ENCODE results near the gene FAM193A.
"Not testable (repeated sequence)": the region's sequence is repeated elsewhere in the genome, so short reads cannot be mapped to it uniquely, and the experiment has no call there.

Gene FAM193A

GRCh38 chr4:2574009-2574408 is 37.6 kb downstream of the FAM193A start:
- DNase-seq (ENCODE audit: low spot score), result no peak

GRCh38 chr4:2574863-2575262 is 38.4 kb downstream of the FAM193A start:
- no peak for DNase-seq (ENCODE audit: low spot score)

- DNase-seq (ENCODE audit: low spot score), result no peak
Observed at GRCh38 chr4:2576290-2576689, 39.8 kb downstream of the FAM193A start.

GRCh38 chr4:2578106-2578505 is 41.7 kb downstream of the FAM193A start:
- DNase-seq (ENCODE audit: low spot score), result no peak

DNA sequence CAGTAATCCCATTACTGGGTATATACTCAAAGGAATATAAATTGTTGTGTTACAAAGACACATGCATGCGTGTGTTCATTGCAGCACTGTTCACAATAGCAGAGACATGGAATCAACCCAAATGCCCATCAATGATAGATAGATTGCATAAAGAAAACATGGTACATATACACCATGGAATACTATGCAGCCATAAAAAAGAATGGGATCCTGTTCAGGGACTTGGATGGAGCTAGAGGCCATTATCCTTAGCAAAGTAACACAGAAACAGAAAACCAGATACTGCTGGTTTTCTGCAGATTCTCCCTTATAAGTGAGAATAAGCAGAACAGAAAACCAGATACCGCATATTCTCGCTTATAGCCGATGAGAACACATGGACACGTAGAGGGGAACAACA is 43.5 kb downstream of the FAM193A start:
- no peak for DNase-seq (ENCODE audit: low spot score)

- DNase-seq (ENCODE audit: low spot score), result no peak
Observed at GRCh38 chr4:2583092-2583491, 46.6 kb downstream of the FAM193A start.

- no peak for DNase-seq (ENCODE audit: low spot score)
Observed at GRCh38 chr4:2583517-2583916, 47.1 kb downstream of the FAM193A start.

DNA sequence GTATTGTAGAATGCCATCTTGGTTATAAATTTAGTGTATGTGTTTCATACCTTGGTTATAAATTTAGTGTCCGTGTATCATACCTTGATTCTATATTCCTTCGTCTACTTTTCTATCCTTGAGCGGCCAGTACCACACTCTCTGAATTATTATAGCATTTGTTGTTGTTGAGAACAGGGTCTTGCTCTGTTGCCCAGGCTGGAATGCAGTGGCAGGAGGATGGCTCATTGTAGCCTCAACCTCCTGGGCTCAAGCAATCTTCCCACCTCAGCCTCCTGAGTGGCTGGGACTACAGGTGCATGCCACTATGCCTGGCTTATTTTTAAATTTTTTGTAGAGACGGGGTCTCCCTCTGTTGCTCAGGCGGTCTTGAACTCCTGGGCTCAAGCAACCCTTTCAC is 50.1 kb downstream of the FAM193A start:
- no peak for DNase-seq (ENCODE audit: low spot score)

GRCh38 chr4:2587213-2587823 is 50.9 kb downstream of the FAM193A start:
- DNase-seq (ENCODE audit: low spot score), result no peak

DNA sequence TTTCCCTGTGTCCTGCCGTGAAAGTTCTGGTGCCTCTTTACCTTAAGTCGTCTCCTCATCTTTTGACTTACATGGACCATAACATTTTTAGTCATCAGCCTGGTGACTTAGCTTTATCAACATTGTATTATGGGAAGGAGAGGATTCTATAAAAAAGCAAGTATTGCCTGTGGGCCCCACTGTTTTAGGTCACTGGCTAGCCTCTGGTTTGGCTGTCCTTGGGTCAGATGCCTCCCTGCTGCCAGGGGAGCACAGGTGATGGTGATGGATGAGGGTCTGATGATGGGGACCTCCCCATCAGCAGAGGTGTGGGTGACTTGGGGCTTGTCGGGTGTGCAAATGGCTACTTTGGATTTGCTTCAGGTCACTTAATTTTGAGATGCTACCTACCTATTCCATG is 51.8 kb downstream of the FAM193A start:
- DNase-seq (ENCODE audit: low spot score), result no peak

- no peak for DNase-seq (ENCODE audit: low spot score)
Observed at GRCh38 chr4:2591189-2591588, 54.7 kb downstream of the FAM193A start.

DNA sequence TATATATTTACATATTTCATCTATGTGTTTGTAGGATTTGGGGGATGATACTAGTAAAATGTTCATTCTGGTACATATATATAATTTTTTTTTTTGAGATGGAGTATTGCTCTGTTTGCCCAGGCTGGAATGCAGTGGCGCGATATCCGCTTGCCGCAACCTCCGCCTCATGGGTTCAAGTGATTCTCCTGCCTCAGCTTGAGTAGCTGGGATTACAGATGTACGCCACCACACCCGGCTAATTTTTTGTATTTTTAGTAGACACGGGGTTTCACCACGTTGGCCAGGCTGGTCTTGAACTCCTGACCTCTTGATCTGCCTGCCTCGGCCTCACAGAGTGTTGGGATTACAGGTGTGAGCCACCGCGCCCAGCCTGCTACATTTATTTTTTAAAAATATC is 55.6 kb downstream of the FAM193A start:
- DNase-seq (ENCODE audit: low spot score), result not testable (repeated sequence)

DNA sequence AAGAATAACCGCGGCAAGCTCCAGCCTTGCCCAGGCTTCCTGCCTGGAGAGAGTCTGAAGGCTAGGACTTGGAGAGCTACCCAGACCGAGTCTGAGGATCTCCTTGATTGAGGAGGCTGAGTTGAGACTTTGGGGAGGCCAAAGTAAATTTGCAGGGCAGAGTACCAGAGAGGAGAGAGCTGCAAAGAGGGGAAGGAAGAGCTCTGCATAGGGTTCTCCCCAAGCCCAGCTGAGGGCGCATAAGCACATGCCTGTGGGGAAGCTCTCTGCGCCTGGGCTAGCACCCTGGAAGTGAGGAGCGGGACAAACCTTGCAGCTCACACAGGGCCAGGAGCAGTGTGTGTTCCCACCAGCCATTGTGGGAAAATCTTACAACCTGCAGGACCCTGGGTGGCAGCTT is 56.1 kb downstream of the FAM193A start:
- DNase-seq (ENCODE audit: low spot score), result no peak

- DNase-seq (ENCODE audit: low spot score), result no peak
Observed at GRCh38 chr4:2593003-2593402, 56.6 kb downstream of the FAM193A start.

DNA sequence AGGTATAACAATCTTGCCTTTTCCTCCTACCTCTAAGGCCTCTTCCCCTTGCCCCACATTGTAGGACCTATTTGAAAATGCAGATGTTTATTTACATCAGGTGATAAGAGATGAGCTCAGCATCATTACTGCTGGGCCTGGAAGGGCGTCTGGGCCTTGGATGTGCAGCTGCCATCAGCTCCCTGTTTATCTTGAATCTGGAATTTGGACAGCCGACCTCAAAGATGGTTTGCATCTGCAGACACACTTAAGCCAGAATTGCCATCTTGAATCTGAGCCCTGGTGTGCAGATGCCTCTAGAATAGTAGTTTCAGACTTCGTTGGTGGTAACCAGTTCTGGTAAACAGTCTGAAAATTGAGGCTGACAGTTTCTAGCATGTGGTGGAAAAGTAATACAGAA is 59.0 kb downstream of the FAM193A start:
- DNase-seq (ENCODE audit: low spot score), result no peak

DNA sequence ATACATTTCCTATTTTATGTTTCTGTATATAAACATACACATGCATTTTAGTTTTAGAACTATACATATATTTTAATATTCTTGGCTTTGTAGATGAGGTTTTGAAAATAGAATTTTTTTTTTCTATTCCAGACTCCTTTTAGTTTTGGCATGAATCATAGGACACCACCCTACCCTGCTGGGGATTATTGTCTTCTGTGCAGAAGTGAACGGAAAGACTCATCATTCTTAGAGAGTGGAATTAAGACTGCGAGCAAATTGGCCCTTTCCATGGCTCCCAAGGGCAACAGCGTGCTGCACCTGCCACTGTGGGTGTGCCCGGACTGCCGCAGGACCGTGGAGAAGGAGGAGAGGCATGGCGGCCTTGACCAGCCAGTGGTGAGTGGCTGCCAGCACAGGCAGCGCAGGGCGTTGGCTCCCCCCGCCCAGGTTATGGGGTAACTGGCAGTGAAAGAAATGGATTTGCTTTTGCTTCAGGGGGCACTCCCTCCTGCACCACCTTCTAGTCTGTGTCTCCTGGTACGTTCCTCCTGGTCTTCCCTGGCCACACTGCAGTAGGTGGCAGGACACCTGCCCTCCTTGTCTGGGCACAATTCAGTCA is 59.6 kb downstream of the FAM193A start:
- DNase-seq (ENCODE audit: low spot score), result no peak

DNA sequence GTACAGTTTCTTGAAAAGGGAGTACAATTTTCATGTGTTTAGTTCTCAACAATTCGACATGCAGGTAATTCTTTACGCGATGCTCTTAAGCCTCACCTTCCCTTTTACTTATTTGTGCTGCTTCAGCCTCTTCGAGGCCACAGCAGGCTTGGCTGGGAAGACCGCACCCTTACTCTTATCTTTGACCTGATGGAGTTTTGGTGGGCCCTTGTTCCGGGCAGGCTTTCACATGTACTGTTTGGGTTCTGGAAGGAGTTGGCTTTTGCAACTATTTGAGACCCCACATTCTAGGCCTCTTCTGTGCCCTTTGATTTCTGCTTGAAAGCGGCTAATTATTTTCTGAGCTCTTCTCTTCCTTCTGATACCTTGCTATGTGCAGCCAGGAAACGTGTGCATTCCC is 60.2 kb downstream of the FAM193A start:
- no peak for DNase-seq (ENCODE audit: low spot score)

DNA sequence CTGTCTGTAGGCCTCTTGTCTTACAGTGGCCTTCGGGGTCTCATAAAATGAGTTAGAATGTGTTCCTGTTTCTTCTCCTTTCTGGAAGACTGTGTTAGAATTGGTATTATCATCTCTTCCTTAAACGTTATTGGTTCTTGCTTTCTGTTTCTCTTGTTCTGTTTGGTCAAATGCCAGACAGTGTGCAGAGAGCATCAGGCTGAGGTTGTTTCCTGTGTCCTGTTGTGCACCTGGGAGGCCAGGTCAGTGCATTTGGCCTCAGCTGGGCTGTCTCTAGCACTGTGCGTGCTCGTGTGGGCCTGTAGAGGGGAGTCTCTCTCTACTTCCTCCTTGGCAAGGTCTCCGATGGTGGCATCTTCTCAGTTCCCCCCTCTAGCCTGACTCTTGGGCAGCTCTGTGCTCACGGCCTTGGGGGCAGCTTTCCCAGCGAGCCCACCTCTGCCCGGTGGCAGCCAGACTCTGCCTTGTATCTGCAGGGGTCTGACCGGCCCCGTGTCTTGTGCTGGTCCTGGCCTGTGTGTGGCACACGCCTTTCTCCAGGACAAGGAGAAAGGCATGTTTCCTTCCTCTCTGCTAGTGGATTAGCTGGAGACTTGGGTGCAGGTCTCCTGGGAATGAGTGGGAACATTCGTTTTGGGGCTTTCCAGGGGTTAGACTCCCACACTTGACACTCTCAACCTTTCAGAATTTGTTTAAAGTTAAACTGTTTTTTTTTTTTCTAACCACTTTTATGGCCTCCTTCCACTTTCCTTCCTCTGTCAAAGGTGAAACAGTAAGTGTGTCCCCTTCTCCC is 62.3 kb downstream of the FAM193A start:
- no peak for DNase-seq (ENCODE audit: low spot score)

- DNase-seq (ENCODE audit: low spot score), result no peak
Observed at GRCh38 chr4:2599304-2599654, 62.8 kb downstream of the FAM193A start.

DNA sequence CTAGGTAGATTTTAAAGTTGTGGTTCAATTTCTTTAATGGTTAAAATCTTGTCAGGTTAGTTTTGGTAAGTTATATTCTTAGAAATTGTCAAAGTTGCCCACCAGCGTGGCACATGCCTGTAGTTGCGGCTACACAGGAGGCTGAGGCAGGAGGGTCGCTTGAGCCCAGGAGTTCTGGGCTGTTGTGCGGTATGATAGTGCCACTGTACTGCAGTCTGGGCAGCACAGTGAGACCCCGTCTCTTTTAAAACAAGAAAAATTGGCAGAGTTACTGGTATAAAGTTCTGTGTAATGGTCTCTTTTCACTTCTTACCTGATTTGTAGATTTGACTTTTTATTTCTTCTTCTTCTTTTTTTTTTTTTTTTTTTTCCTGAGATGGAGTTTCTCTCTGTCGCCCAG is 64.4 kb downstream of the FAM193A start:
- DNase-seq (ENCODE audit: low spot score), result no peak

DNA sequence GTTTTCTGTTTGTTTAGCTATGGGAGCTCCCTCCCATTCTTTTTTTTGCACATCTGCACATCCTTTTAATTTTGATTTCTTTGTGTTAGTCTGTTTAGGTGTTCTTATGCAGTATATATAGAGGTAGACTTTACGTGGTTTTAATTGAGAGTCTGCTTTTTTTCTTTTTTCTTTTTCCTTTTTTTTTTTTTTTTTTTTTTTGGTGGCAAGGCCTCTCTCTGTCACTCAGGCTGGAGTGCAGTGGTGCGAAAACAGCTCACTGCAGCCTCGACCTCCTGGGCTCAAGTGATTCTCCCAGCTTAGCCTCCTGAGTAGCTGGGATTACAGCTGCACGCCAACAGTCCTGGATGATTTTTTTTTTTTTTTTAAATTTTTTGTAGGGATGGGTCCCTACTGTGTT is 68.2 kb downstream of the FAM193A start:
- DNase-seq (ENCODE audit: low spot score), result no peak

- no peak for DNase-seq (ENCODE audit: low spot score)
Observed at GRCh38 chr4:2606960-2607506, 70.6 kb downstream of the FAM193A start.

DNA sequence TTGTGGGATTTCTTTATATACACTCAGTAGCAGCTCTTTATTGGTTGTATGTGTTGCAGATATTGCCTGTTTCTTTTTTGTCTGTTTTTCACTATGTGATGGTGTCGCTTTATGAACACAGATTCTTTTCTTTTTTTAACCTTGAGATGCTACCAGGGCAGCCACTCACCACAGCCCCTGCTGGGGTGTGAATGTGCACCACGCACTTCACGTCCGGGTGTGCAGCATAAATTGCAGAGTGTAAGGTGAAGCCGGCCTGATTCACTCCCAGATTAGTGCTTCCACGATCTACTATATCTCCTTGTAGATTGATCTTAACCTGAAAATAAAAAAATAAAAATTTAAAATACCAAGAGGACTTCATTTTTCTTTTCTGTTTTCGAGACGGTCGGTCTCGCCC is 71.4 kb downstream of the FAM193A start:
- no peak for DNase-seq (ENCODE audit: low spot score)

All from left forelimb (tissue), 1 donor.